Measurements from ENCODE around the gene RBM8A. TPM values are rescaled to one million over a fixed set of nuclear protein-coding genes. Genes with fewer than 3 reads are reported as not detected.

Gene RBM8A
- total and polyA plus RNA-seq, 4 donors = 48.8 to 66.2 (median 57.5) TPM

- TF ChIP-seq CTCF (IDR thresholded peaks at IDR 0.05; ENCODE audit: low read depth, low read length, missing input control) = no peak
- TF ChIP-seq GABPA (IDR thresholded peaks at IDR 0.05 in 1 of 2, conservative IDR thresholded peaks at IDR 0.05 in 1 of 2) = no peak
Observed at GRCh38 chr1:145959333-145959732, 32.0 kb upstream of the RBM8A start (continued).

DNA sequence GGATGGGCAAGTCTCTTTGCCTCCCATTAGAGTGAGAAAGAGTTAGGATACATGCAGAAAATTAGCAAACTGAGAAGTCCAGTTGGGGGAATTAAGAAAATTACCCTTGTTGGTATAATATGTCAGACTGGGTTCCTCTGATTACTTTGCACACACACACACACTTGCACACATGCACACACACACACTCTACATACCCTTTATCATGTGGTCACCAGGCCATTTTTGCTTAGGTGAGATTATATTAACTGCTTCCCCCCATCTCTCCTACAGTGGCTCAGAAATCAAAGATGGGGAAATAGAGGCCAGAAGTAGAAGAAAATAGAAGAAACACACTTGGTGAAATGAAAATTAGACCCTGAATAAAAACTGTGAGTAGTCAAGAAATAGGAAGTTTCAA lies 31.4 kb upstream of the RBM8A start:
- Histone ChIP-seq H3K9me3 (ENCODE audit: control insufficient read depth in 4 of 4, low read length in 3 of 4) (no peaks in the 10 kb centered on the region), H3K27ac (ENCODE audit: low read depth in 1 of 2, low read length in 2 of 2) (no peak overlapping the region), H3K9ac (ENCODE audit: low read depth in 1 of 2, low read length in 2 of 2) (no peak overlapping the region), H3K36me3 (ENCODE audit: control insufficient read depth in 4 of 4, insufficient read depth in 3 of 4, low read depth in 1 of 4, low read length in 3 of 4) (no peaks in the 10 kb centered on the region), H3K4me1 (ENCODE audit: control insufficient read depth in 4 of 4, insufficient read depth in 4 of 4, low read length in 3 of 4) (peaks cover 16 to 74% (median 56%) of the 10 kb centered on the region in 4 donors), H3K4me3 (ENCODE audit: low read depth in 1 of 3, low read length in 3 of 3) (no peak overlapping the region), H3K27me3 (ENCODE audit: control insufficient read depth in 4 of 4, insufficient read depth in 4 of 4, low read length in 3 of 4) (no peaks in the 10 kb centered on the region)
- DNase-seq (ENCODE audit: low spot score) = no peak
- TF ChIP-seq TAF1 (conservative IDR thresholded peaks at IDR 0.05) (no peak), FOXA1 (IDR thresholded peaks at IDR 0.05) (no peak), RAD21 (IDR thresholded peaks at IDR 0.05) (no peak), YY1 (IDR thresholded peaks at IDR 0.05) (no peak), FOXA2 (IDR thresholded peaks at IDR 0.05) (no peak)

DNA sequence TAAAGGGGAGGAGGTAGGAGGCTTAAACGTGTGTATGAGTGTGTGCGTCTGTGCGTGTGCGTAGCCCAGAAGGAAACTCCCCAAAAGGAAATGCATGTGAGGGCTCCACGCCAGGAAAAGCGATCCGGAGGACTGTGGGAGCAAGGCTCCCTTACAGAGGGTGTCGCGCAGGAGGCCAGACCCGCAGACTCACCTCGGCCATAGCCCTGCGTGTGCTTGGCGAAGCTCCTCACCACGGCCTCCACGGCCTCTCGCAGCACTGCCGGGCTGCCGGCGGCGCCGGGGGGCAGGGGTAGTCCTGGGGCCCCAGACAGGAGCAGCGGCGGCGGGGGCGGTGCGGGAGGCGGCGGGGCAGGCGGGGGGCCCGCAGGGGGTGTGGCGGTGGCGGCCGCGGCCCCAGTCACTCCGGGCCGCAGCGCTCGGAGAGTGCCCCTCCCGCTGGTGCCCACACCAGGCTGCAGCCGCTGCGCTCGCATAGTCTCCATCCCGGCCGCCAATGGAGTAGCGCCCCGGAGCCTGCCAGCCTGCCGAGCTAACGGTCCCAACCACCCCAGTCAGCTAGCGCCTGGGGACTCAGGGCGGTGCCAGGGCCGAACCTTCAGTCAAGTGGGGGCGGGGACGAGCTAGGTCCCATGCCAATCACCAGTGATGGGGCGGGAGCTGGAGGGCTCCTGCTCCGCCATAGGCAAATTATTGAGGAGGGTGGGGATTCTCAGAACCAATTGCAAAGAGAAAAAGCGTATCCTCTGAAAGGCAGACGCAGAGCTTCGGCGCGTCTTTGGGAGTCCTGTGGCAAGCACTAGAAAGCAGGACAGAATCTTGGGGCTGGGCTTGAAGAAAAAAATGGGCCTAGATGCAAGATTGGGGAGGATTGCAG lies 30.4 kb upstream of the RBM8A start, which contains the start of gene LIX1L:
Gene LIX1L, minus strand, starts transcription at position 575 of the 877 bp plus-strand sequence. Its CDS starts 90 bp downstream, at position 485.
- H3K9me3 ChIP-seq (ENCODE audit: control insufficient read depth in 4 of 4, low read length in 3 of 4) = no peaks in the 10 kb centered on the region
- H3K36me3 ChIP-seq (ENCODE audit: control insufficient read depth in 4 of 4, insufficient read depth in 3 of 4, low read depth in 1 of 4, low read length in 3 of 4) = no peaks in the 10 kb centered on the region
- H3K27ac ChIP-seq (ENCODE audit: low read depth in 1 of 2, low read length in 2 of 2) = peak within 1 kb of the TSS; percentile 80 to 88
- 1% methylated on average over 60 of the region's 60 CpGs for WGBS
- no peaks in the 10 kb centered on the region for H3K27me3 ChIP-seq (ENCODE audit: control insufficient read depth in 4 of 4, insufficient read depth in 4 of 4, low read length in 3 of 4)
- peak in 1 of 2 donors; percentile 34 for TF ChIP-seq JUND (IDR thresholded peaks at IDR 0.05)
- no peak for TF ChIP-seq CTCF (IDR thresholded peaks at IDR 0.05; ENCODE audit: low read depth, low read length, missing input control)
- TF ChIP-seq FOXA1 (IDR thresholded peaks at IDR 0.05) = no peak
- TF ChIP-seq SP1 (IDR thresholded peaks at IDR 0.05) = peak; percentile 76
- TF ChIP-seq, protein P1, sequence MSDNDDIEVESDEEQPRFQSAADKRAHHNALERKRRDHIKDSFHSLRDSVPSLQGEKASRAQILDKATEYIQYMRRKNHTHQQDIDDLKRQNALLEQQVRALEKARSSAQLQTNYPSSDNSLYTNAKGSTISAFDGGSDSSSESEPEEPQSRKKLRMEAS (IDR thresholded peaks at IDR 0.05) = no peak
- no peak for TF ChIP-seq EGR1 (IDR thresholded peaks at IDR 0.05; ENCODE audit: low read depth in 2 of 2)
- TF ChIP-seq ZBTB33 (IDR thresholded peaks at IDR 0.05) = no peak
- TF ChIP-seq NR2F2 (IDR thresholded peaks at IDR 0.05) = no peak
- peak; percentile 85 for TF ChIP-seq TAF1 (conservative IDR thresholded peaks at IDR 0.05)
- TF ChIP-seq RAD21 (IDR thresholded peaks at IDR 0.05) = peak in 1 of 2 donors; percentile 36
- TF ChIP-seq, protein P2, sequence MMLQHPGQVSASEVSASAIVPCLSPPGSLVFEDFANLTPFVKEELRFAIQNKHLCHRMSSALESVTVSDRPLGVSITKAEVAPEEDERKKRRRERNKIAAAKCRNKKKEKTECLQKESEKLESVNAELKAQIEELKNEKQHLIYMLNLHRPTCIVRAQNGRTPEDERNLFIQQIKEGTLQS (IDR thresholded peaks at IDR 0.05) = no peak
- TF ChIP-seq REST (IDR thresholded peaks at IDR 0.05) = peak; percentile 62
- peak in 1 of 2 donors; percentile 46 for TF ChIP-seq RXRA (IDR thresholded peaks at IDR 0.05)
- TF ChIP-seq YY1 (IDR thresholded peaks at IDR 0.05) = peak; percentile 79
- no peak for TF ChIP-seq FOXA2 (IDR thresholded peaks at IDR 0.05)
- no peak for TF ChIP-seq GABPA (IDR thresholded peaks at IDR 0.05 in 1 of 2, conservative IDR thresholded peaks at IDR 0.05 in 1 of 2)
- no peak for TF ChIP-seq HNF4G (IDR thresholded peaks at IDR 0.05)
- no peak for TF ChIP-seq HNF4A (conservative IDR thresholded peaks at IDR 0.05)
- H3K9ac ChIP-seq (ENCODE audit: low read depth in 1 of 2, low read length in 2 of 2) = peak within 1 kb of the TSS; percentile 81 to 91
- H3K4me1 ChIP-seq (ENCODE audit: control insufficient read depth in 4 of 4, insufficient read depth in 4 of 4, low read length in 3 of 4) = peaks cover 16 to 64% (median 52%) of the 10 kb centered on the region in 4 donors
- peak; percentile 94 for DNase-seq (ENCODE audit: low spot score)
- H3K4me3 ChIP-seq (ENCODE audit: low read depth in 1 of 3, low read length in 3 of 3) = peak within 1 kb of the TSS; percentile 49 to 86 (median 71)
